AG09319 (cell line): ENCODE measurements around the gene RYR3.

Experiments
- DNase-seq: peaks from one replicate; pipeline ENCODE4 v3.0.0-alpha.2; 2010; ENCODE audit warnings: low read depth; ENCODE audit errors: extremely low read depth
- TF ChIP-seq, protein P1 (sequence below): IDR thresholded peaks from 2 replicates; pipeline ENCODE4 v1.5.1; 2011; ENCODE audit warnings: low read depth, mild to moderate bottlenecking, inconsistent platforms, low read length, moderate library complexity

RYR3 gene

DNA sequence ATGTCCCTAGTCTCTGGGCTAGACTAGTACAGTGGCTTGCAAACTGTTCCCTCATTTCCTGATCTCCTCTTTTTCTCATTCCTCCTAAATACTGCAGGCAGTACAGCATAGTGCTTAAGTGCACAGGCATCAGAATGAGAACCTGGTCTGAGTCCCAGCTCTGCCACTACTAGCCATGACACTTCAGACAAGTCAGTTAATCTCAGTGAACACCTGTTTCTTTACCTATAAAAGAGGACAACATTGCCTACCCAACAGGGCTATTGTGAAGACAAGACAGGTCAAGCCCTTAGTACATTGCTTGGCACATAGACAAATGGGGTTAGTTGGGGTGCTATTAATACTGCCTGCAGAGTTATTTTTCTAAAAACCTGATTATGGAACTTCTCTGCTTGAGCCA is 113.3 kb downstream of the RYR3 start:
- no peak for DNase-seq
- TF ChIP-seq, protein P1, sequence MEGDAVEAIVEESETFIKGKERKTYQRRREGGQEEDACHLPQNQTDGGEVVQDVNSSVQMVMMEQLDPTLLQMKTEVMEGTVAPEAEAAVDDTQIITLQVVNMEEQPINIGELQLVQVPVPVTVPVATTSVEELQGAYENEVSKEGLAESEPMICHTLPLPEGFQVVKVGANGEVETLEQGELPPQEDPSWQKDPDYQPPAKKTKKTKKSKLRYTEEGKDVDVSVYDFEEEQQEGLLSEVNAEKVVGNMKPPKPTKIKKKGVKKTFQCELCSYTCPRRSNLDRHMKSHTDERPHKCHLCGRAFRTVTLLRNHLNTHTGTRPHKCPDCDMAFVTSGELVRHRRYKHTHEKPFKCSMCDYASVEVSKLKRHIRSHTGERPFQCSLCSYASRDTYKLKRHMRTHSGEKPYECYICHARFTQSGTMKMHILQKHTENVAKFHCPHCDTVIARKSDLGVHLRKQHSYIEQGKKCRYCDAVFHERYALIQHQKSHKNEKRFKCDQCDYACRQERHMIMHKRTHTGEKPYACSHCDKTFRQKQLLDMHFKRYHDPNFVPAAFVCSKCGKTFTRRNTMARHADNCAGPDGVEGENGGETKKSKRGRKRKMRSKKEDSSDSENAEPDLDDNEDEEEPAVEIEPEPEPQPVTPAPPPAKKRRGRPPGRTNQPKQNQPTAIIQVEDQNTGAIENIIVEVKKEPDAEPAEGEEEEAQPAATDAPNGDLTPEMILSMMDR, result no peak

DNA sequence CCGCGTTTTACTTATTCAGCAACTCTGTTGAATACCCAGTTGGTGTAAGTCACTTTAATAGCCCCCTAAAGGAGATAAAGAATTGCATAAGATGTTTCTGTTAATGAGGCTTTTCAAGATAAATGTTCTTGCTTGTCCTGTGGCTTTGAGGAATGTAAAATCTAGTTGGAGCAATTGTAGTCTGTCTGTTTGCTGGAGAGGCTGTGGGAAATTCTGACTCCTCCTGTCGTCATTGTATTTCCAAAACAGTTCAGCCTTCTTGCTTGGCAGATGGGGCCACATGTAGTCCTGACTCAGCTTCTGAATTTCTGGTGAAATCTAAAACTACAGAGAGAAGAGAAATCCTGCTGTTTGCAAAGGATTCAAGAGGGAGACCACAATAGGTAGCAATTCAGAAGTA is 114.4 kb downstream of the RYR3 start:
- TF ChIP-seq, protein P1, result no peak

DNA sequence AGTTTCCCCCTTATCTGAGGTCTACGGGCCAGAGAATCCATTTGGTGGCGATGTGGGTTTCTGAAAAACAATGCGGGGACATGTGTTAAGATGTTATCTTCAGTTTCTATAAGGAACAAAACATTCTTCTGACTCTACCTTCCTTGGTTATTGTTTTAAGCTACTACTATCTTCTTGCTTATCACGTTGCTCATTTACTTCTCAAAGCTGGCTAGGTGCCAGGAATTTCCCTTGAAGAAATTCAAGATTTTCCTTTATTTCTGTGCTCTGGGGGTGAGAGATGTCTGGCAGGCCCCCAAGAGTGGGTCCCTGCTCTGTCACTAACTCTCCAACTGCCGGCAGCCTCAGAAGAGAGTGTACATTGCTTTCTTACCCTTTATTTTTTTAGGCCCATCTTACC is 119.8 kb downstream of the RYR3 start:
- DNase-seq, result no peak
- TF ChIP-seq, protein P1, result no peak

More for the DNA sequence above, 114.4 kb downstream of the RYR3 start:
- no peak for DNase-seq

DNA sequence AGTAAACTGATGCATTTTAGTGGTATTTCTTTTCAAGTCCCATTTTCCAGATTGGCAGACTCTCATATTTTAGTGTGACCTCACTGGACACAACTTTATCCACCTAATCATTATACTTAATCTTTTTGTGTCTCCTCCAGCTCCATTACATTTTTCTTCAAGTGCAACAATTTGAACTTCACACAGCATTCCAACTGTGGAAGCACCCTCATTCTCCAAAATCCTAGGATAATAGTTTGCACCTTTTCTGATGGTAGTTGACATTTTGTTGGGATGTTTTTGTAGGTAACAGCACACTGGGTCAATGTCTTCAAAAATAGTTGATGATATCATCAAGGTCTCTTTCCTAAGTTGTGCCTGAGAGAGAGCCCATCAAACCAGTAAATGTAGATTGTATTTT is 123.1 kb downstream of the RYR3 start:
- no peak for DNase-seq

DNA sequence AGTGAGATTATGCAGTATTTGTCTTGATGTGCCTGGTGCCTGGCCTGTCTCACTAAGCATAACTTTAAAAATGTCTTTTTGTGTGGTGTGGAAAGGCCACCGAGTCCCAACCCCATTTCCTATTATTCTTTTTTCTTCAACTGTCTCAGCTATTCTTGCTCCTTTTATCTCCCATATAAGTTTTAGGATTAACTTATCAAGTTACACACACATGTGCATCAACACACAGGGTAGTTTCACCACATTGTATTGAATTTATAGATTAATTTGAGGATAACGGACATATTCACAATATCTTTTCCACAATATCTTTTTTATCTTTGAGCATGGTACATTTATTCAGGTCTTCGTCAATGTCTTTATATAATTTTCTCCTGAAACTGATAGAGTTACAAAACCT is 127.6 kb downstream of the RYR3 start:
- TF ChIP-seq, protein P1, result no peak
- DNase-seq, result no peak

More for the DNA sequence above, 123.1 kb downstream of the RYR3 start:
- TF ChIP-seq, protein P1, result no peak

DNA sequence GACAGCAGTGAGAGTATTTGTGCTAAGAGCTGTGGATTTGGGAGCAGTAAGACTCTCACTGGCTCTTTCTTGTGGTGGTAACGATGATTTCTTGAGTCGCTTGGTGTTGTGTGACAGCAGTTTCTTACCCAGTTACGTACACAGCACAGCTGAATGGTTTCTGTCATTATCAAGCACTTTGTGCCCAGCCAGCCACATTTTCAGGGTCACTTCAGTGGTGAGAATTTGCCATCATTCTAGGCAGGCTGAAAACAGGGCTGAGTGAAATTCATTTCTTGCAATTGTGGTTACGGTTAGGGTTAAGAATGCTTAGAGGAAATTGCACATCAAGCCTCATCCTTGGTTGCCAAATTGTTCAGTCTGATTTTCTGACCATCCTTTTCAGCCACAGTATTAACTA is 130.1 kb downstream of the RYR3 start:
- TF ChIP-seq, protein P1, result no peak
- DNase-seq, result no peak

DNA sequence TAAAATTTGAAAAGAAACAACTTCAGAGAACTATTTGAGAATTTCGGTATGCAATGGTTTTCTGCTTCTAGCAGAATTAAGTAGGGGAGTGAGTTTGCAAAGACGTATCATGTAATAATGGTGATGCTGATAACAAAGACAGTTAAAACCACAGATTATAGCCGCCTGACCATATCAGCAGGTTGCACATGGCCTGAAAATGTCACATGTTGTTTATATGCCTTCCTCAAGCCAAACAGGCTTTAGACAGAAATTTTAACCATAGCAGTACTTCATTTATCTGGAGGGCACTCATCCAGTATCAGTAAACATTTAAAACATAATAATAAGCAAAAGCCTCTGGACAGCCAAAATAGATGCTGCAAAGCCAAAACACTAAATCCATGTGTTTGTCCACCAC is 131.7 kb downstream of the RYR3 start:
- DNase-seq, result no peak
- TF ChIP-seq, protein P1, result no peak
